ENCODE data around the gene PLK2. TPM values are rescaled to one million over a fixed set of nuclear protein-coding genes. Genes with fewer than 3 reads are reported as not detected.

The PLK2 gene
- total RNA-seq, 1 donor from 2014 or later = 10.9 TPM

DNA sequence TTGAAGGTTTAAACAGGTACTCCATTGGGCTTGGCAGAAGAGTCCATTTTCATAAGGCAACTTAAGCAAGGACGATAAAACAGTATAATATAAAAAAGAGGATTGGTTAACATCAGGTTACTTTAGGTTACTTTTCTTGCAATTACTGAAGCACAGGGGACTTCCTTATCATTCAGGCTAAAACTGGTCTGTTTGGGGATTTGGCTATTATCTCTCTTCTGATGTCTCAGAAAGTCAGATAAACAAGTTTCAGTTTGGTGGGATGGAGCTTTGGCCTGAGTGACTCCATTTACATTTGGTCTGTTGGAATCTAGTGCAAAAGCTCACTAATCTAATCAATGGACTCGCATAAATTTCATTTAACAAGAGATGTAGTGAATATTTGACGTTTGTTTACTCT, 39.3 kb upstream of the PLK2 start:
- Mint-ChIP-seq H3K27ac (peak overlapping the region; percentile 94), H3K36me3 (ENCODE audit: low read depth) (peaks cover 34% of the 10 kb centered on the region), H3K4me1 (peaks cover 95% of the 10 kb centered on the region), H3K27me3 (no peaks in the 10 kb centered on the region), H3K4me3 (peak overlapping the region; percentile 72), H3K9me3 (peaks cover 22% of the 10 kb centered on the region)
- TF ChIP-seq, protein P1, sequence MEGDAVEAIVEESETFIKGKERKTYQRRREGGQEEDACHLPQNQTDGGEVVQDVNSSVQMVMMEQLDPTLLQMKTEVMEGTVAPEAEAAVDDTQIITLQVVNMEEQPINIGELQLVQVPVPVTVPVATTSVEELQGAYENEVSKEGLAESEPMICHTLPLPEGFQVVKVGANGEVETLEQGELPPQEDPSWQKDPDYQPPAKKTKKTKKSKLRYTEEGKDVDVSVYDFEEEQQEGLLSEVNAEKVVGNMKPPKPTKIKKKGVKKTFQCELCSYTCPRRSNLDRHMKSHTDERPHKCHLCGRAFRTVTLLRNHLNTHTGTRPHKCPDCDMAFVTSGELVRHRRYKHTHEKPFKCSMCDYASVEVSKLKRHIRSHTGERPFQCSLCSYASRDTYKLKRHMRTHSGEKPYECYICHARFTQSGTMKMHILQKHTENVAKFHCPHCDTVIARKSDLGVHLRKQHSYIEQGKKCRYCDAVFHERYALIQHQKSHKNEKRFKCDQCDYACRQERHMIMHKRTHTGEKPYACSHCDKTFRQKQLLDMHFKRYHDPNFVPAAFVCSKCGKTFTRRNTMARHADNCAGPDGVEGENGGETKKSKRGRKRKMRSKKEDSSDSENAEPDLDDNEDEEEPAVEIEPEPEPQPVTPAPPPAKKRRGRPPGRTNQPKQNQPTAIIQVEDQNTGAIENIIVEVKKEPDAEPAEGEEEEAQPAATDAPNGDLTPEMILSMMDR (IDR thresholded peaks at IDR 0.05) = no peak
- POLR2A ChIA-PET = interaction anchor here (1.2 to 1.6 kb wide), 2 partner anchors 10 to 39 kb away, joined by 3 to 5 read pairs; partner anchors contain the start of gene PLK2
- CTCF ChIA-PET = interaction anchor here (0.7 to 1.5 kb wide), 2 partner anchors 9 to 21 kb away, joined by 3 to 6 read pairs; no protein-coding TSS in a partner anchor
- DNase-seq = no peak
- no peak for ATAC-seq (ENCODE audit: low read depth)
- intact Hi-C loops (cut with micrococcal nuclease) = loop anchor here (10.0 kb wide), 1 partner anchor 266 kb away; no protein-coding TSS in a partner anchor

DNA sequence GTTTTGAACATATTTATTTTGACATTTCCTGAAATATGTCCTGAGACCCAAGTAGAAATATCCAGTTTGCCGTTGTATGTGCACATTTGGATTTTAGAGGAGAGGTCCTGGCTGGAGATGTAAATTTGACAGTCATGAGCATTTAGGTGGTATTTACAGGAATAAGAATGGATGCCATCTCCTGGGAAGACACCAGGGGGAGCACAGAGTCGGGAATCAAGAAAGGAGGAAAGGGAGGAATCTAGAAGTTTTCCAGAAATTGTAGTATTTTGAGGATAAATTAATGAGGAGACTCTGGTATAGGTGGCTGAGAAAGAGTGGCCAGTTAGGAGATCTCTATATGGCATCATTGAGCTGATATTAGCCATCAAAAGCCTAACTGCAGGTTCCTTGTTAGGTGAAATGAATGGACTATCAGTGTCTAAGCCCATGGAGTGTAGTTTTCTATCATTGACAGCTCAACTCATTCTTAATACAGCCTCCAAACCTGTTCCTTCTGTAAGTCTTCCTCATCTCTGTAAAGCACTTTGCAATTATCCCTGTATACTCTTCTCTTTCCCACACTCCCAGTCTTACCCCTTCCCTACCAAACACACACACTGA, 38.6 kb upstream of the PLK2 start:
- H3K27me3 Mint-ChIP-seq = no peaks in the 10 kb centered on the region
- peaks cover 22% of the 10 kb centered on the region for H3K9me3 Mint-ChIP-seq
- ATAC-seq (ENCODE audit: low read depth) = no peak
- H3K27ac Mint-ChIP-seq = peak overlapping the region; percentile 94
- intact Hi-C loops (cut with micrococcal nuclease) = loop anchor here (10.0 kb wide), 1 partner anchor 266 kb away; no protein-coding TSS in a partner anchor
- H3K4me1 Mint-ChIP-seq = peaks cover 95% of the 10 kb centered on the region
- no peak for DNase-seq
- H3K4me3 Mint-ChIP-seq = peak overlapping the region; percentile 0
- CTCF ChIA-PET = interaction anchor here (0.7 to 1.5 kb wide), 3 partner anchors 8 to 352 kb away, joined by 3 to 6 read pairs (median 3); no protein-coding TSS in a partner anchor
- H3K36me3 Mint-ChIP-seq (ENCODE audit: low read depth) = peaks cover 42% of the 10 kb centered on the region
- TF ChIP-seq, protein P1 (IDR thresholded peaks at IDR 0.05) = no peak
- POLR2A ChIA-PET = interaction anchor here (1.6 kb wide), 1 partner anchor 9 kb away, joined by 3 read pairs; no protein-coding TSS in a partner anchor

DNA sequence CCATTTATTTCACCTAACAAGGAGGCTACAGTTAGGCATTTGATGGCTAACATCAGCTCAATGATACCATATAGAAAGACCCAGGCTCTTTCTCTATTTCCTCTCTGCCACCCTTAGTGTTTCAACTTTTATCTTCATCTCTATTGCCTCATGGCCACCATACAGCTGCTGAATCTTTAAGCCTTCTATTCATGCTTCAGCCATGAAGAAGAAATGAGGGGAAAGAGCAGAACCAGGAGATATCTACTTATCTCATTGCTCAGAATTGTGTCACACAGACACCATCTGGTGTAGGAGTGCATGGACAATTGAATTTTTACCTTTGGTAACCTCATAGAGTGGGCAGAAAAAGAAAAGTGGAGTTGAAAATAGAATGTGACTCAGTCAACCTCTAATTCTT, 38.0 kb upstream of the PLK2 start:
- ChIA-PET POLR2A (no interaction called here), CTCF (interaction anchor here (0.9 to 1.5 kb wide), 3 partner anchors 20 to 352 kb away, joined by 3 to 6 read pairs (median 3); no protein-coding TSS in a partner anchor)
- Mint-ChIP-seq H3K4me3 (no peak overlapping the region), H3K27ac (peak overlapping the region; percentile 94), H3K9me3 (peaks cover 22% of the 10 kb centered on the region), H3K4me1 (peaks cover 95% of the 10 kb centered on the region), H3K36me3 (ENCODE audit: low read depth) (peaks cover 46% of the 10 kb centered on the region), H3K27me3 (no peaks in the 10 kb centered on the region)
- TF ChIP-seq, protein P1 (IDR thresholded peaks at IDR 0.05) = no peak
- DNase-seq (no peak), ATAC-seq (ENCODE audit: low read depth) (no peak)
- intact Hi-C loops (cut with micrococcal nuclease) = loop anchor here (10.0 kb wide), 1 partner anchor 267 kb away; no protein-coding TSS in a partner anchor

DNA sequence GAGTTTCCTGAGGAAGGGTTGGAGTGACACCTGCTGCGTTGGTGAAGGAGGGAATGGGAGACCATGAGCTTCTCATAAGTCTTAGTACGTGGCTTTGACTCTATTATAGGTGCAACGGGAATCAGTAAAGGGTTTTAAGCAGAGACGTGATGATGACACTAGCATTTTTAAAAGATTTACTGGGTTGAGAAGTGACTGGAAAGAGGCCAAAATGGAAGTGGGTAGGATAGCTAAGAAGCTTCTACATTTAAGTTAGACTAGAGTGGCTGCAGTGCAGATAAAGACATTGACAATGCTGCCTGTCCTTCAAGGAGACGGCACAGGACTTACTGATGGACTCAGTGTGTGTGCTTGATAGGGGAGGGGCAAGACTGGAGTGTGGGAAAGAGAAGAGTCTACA, 37.5 kb upstream of the PLK2 start:
- CTCF ChIA-PET = interaction anchor here (0.9 kb wide), 1 partner anchor 352 kb away, joined by 3 read pairs; no protein-coding TSS in a partner anchor
- peaks cover 94% of the 10 kb centered on the region for H3K4me1 Mint-ChIP-seq
- no peak for ATAC-seq (ENCODE audit: low read depth)
- H3K27me3 Mint-ChIP-seq = no peaks in the 10 kb centered on the region
- H3K4me3 Mint-ChIP-seq = no peak overlapping the region
- H3K27ac Mint-ChIP-seq = peak overlapping the region; percentile 94
- peaks cover 22% of the 10 kb centered on the region for H3K9me3 Mint-ChIP-seq
- TF ChIP-seq, protein P1 (IDR thresholded peaks at IDR 0.05) = no peak
- peaks cover 46% of the 10 kb centered on the region for H3K36me3 Mint-ChIP-seq (ENCODE audit: low read depth)
- POLR2A ChIA-PET = interaction anchor here (1.9 kb wide), 1 partner anchor 8 kb away, joined by 5 read pairs; no protein-coding TSS in a partner anchor
- intact Hi-C loops (cut with micrococcal nuclease) = loop anchor here (10.0 kb wide), 1 partner anchor 267 kb away; no protein-coding TSS in a partner anchor
- DNase-seq = no peak

DNA sequence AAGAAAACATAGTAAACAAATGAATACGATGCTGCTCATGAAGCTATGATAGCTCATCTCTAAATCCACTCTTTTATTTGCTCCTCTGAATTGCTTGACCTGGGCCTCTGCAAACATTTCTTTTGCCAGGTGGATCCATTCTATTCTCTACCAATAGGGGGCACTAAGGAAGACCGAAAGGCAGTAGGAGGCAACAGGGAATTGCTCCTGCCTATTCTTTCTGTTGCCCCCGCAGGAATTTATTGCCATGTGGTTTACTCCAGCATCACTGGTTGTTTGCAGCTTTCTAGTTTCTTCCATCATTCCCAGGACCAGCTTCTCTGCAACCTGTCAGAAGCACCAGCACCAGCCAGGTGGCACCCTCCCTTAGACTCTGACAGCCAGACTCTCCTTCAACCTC, 36.6 kb upstream of the PLK2 start:
- Mint-ChIP-seq H3K4me1 (peaks cover 89% of the 10 kb centered on the region), H3K4me3 (no peak overlapping the region), H3K36me3 (ENCODE audit: low read depth) (peaks cover 49% of the 10 kb centered on the region), H3K27me3 (no peaks in the 10 kb centered on the region), H3K9me3 (peaks cover 22% of the 10 kb centered on the region), H3K27ac (peak overlapping the region; percentile 94)
- ATAC-seq (ENCODE audit: low read depth) (no peak), DNase-seq (no peak)
- CTCF ChIA-PET = no interaction called here
- intact Hi-C loops (cut with micrococcal nuclease) = loop anchor here (10.0 kb wide), 1 partner anchor 268 kb away; no protein-coding TSS in a partner anchor
- POLR2A ChIA-PET = interaction anchor here (1.9 kb wide), 1 partner anchor 9 kb away, joined by 5 read pairs; no protein-coding TSS in a partner anchor
- TF ChIP-seq, protein P1 (IDR thresholded peaks at IDR 0.05) = no peak
